ENCODE results near the gene MYO18A.

Gene MYO18A

GRCh38 chr17:29045026-29045425, 135.2 kb downstream of the MYO18A start:
- no peak for DNase-seq

GRCh38 chr17:29043539-29044145, 136.6 kb downstream of the MYO18A start:
- DNase-seq, result no peak

GRCh38 chr17:29042679-29043538, 137.3 kb downstream of the MYO18A start, which contains the start of gene PIPOX:
Gene PIPOX (plus strand): TSS chr17:29043141. CDS start chr17:29043226, 85 bp downstream.
- DNase-seq, result no peak

- no peak for DNase-seq
Measured at GRCh38 chr17:29042026-29042678, 138.0 kb downstream of the MYO18A start.

- no peak for DNase-seq
Measured at GRCh38 chr17:29041571-29041970, 138.6 kb downstream of the MYO18A start.

- no peak for DNase-seq
Measured at GRCh38 chr17:29041091-29041490, 139.1 kb downstream of the MYO18A start.

GRCh38 chr17:29039764-29040598, 140.2 kb downstream of the MYO18A start:
- DNase-seq, result no peak

GRCh38 chr17:29038085-29038795, 142.0 kb downstream of the MYO18A start:
- no peak for DNase-seq

- DNase-seq, result no peak
Measured at GRCh38 chr17:29037739-29038084, 142.5 kb downstream of the MYO18A start.

- DNase-seq, result no peak
Measured at GRCh38 chr17:29036584-29036983, 143.6 kb downstream of the MYO18A start.

GRCh38 chr17:29034510-29034909, 145.7 kb downstream of the MYO18A start:
- DNase-seq, result no peak

- no peak for DNase-seq
Measured at GRCh38 chr17:29032857-29033197, 147.4 kb downstream of the MYO18A start.

- no peak for DNase-seq
Measured at GRCh38 chr17:29032013-29032856, 148.0 kb downstream of the MYO18A start.

GRCh38 chr17:29031488-29031887, 148.7 kb downstream of the MYO18A start:
- no peak for DNase-seq

- DNase-seq, result no peak
Measured at GRCh38 chr17:29024316-29024952, 155.8 kb downstream of the MYO18A start.

GRCh38 chr17:29022074-29022473, 158.1 kb downstream of the MYO18A start:
- DNase-seq, result no peak

- no peak for DNase-seq
Measured at GRCh38 chr17:29021226-29021625, 159.0 kb downstream of the MYO18A start.

All from NCI-H1048 (cell line).